HepG2 (cell line): ENCODE measurements around the gene INHA. TPM values are rescaled to one million over a fixed set of nuclear protein-coding genes. Genes with fewer than 3 reads are reported as not detected.

Experiments used
- ADNP ChIP-seq: sonication (generic); formaldehyde crosslinking; IDR thresholded peaks from 2 replicates; pipeline ENCODE4 v1.4.0; 2020; ENCODE audit warnings: missing genetic modification reagents
- ATF1 ChIP-seq: IDR thresholded peaks from 2 replicates; pipeline ENCODE4 v1.6.1; 2016; ENCODE audit warnings: mild to moderate bottlenecking, control low read depth
- ATRX ChIP-seq: sonication (generic); formaldehyde crosslinking; IDR thresholded peaks from 2 replicates; pipeline ENCODE4 v1.4.0; 2020; ENCODE audit warnings: missing genetic modification reagents, borderline replicate concordance
- FLYWCH1 ChIP-seq: sonication (generic); formaldehyde crosslinking; IDR thresholded peaks from 2 replicates; pipeline ENCODE4 v1.8.1; 2023; ENCODE audit warnings: mild to moderate bottlenecking, missing genetic modification reagents
- GMEB1 ChIP-seq: sonication (generic); formaldehyde crosslinking; IDR thresholded peaks from 2 replicates; pipeline ENCODE4 v1.5.1; 2020; ENCODE audit warnings: missing genetic modification reagents, mild to moderate bottlenecking, borderline replicate concordance
- GPN1 ChIP-seq: sonication (generic); formaldehyde crosslinking; IDR thresholded peaks from 2 replicates; pipeline ENCODE4 v1.5.1; 2020; ENCODE audit warnings: missing genetic modification reagents, borderline replicate concordance
- HNF4G ChIP-seq, 2 experiments: sonication (generic) in 1 of 2; formaldehyde crosslinking in 1 of 2; IDR thresholded peaks; 2 replicates each; pipeline versions ENCODE4 v1.4.0 to v1.6.1; 2011 to 2020; ENCODE audit warnings: borderline replicate concordance in 2 of 2, low read depth in 2 of 2, mild to moderate bottlenecking in 2 of 2, low read length in 1 of 2, missing genetic modification reagents in 1 of 2, moderate library complexity in 1 of 2
- KDM3A ChIP-seq: IDR thresholded peaks from 2 replicates; pipeline ENCODE4 v1.6.1; 2018; ENCODE audit warnings: low read depth, missing compliant biosample characterization
- KDM5A ChIP-seq: fragments of 200-600 bp; sonication (generic); IDR thresholded peaks from 2 replicates; pipeline ENCODE4 v1.7.0; 2018; ENCODE audit warnings: antibody characterized with exemption, mild to moderate bottlenecking, low read length, borderline replicate concordance
- MED1 ChIP-seq: sonication (generic); formaldehyde crosslinking; IDR thresholded peaks from 2 replicates; pipeline ENCODE4 v1.4.0; 2020; ENCODE audit warnings: missing genetic modification reagents
- PLRG1 ChIP-seq: fragments of 450-650 bp; conservative IDR thresholded peaks from 2 replicates; pipeline ENCODE4 v1.6.1; 2016
- POLR2A ChIP-seq, 2 experiments: IDR thresholded peaks; 2 replicates each; pipeline ENCODE4 v1.6.1; 2011; ENCODE audit warnings: low read depth in 2 of 2, low read length in 2 of 2, mild to moderate bottlenecking in 1 of 2, moderate library complexity in 1 of 2; ENCODE audit not compliant: insufficient read depth in 1 of 2
- SALL2 ChIP-seq: sonication (generic); formaldehyde crosslinking; IDR thresholded peaks from 2 replicates; pipeline ENCODE4 v1.8.1; 2023; ENCODE audit warnings: mild to moderate bottlenecking, missing genetic modification reagents, inconsistent platforms
- ZBTB7B ChIP-seq: sonication (generic); formaldehyde crosslinking; IDR thresholded peaks from 2 replicates; pipeline ENCODE4 v1.4.0; 2020; ENCODE audit warnings: missing genetic modification reagents
- ZNF513 ChIP-seq: sonication (generic); formaldehyde crosslinking; conservative IDR thresholded peaks from 2 replicates; pipeline ENCODE4 v1.5.0; 2020; ENCODE audit warnings: missing genetic modification reagents
- ZNF703 ChIP-seq: sonication (generic); formaldehyde crosslinking; IDR thresholded peaks from 2 replicates; pipeline ENCODE4 v1.5.1; 2020; ENCODE audit warnings: missing genetic modification reagents, mild to moderate bottlenecking, moderate library complexity, borderline replicate concordance
- polyA plus RNA-seq, 8 experiments: library from polyadenylated mRNA; depleted of rRNA in 3 of 8; stranded (reverse) in 7 of 8; unstranded in 1 of 8; fragments of >200 nt; fragmentation: Illumina TruSeq in 4 of 8; extraction: Trizol in 4 of 8; gene quantifications; 2 replicates each; pipeline versions ENCODE4 v1.2.1 to v1.2.3, GENCODE V29; 2011 to 2016; ENCODE audit warnings: low read depth in 4 of 8, missing spikeins in 1 of 8, mixed read lengths in 1 of 8; ENCODE audit not compliant: insufficient read depth in 1 of 8
- total RNA-seq, 5 experiments: library from RNA; depleted of rRNA; stranded (reverse); fragments of >200 nt; fragmentation: Illumina TruSeq; extraction: Trizol; gene quantifications; 2 replicates each; pipeline ENCODE4 v1.2.3, GENCODE V29; 2016; ENCODE audit warnings: low read depth in 1 of 5
- TF ChIP-seq, protein P1 (sequence below): sonication (generic); formaldehyde crosslinking; conservative IDR thresholded peaks from 2 replicates; pipeline ENCODE4 v1.4.0; 2020; ENCODE audit warnings: mild to moderate bottlenecking, missing genetic modification reagents, moderate library complexity
- TF ChIP-seq, protein P2 (sequence below): sonication (generic); formaldehyde crosslinking; IDR thresholded peaks from 2 replicates; pipeline ENCODE4 v1.4.0; 2020; ENCODE audit warnings: missing genetic modification reagents, mild to moderate bottlenecking, borderline replicate concordance

The INHA gene
- total and polyA plus RNA-seq, 2 of the 13 experiments (the other 11 are each of a cell fraction or from before 2014, with no cell fraction given) = 4.1 to 15.2 TPM

GRCh38 chr2:219570194-219570923 lies 1.8 kb upstream of the INHA start (continued):
- 0 out of 2 replicates have a peak, but pooled peaks have one; percentile 21 for TF ChIP-seq KDM3A
- no peak for TF ChIP-seq FLYWCH1 (CRISPR knock-in tag)
- TF ChIP-seq PLRG1 = no peak
- TF ChIP-seq SALL2 (CRISPR knock-in tag) = no peak; the same call in 1 of the 2 replicates
- TF ChIP-seq, protein P1, sequence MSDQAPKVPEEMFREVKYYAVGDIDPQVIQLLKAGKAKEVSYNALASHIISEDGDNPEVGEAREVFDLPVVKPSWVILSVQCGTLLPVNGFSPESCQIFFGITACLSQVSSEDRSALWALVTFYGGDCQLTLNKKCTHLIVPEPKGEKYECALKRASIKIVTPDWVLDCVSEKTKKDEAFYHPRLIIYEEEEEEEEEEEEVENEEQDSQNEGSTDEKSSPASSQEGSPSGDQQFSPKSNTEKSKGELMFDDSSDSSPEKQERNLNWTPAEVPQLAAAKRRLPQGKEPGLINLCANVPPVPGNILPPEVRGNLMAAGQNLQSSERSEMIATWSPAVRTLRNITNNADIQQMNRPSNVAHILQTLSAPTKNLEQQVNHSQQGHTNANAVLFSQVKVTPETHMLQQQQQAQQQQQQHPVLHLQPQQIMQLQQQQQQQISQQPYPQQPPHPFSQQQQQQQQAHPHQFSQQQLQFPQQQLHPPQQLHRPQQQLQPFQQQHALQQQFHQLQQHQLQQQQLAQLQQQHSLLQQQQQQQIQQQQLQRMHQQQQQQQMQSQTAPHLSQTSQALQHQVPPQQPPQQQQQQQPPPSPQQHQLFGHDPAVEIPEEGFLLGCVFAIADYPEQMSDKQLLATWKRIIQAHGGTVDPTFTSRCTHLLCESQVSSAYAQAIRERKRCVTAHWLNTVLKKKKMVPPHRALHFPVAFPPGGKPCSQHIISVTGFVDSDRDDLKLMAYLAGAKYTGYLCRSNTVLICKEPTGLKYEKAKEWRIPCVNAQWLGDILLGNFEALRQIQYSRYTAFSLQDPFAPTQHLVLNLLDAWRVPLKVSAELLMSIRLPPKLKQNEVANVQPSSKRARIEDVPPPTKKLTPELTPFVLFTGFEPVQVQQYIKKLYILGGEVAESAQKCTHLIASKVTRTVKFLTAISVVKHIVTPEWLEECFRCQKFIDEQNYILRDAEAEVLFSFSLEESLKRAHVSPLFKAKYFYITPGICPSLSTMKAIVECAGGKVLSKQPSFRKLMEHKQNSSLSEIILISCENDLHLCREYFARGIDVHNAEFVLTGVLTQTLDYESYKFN (CRISPR knock-in tag) = no peak
- TF ChIP-seq POLR2A (IDR thresholded peaks at IDR 0.05; ENCODE audit: insufficient read depth in 1 of 2, low read depth in 2 of 2, low read length in 2 of 2) = peak in 1 of 2 experiments; percentile 62; a peak in 2 of 4 replicates
- TF ChIP-seq ZNF513 (CRISPR knock-in tag) = no peak
- peak; percentile 14; the same call in 1 of the 2 replicates for TF ChIP-seq GMEB1 (CRISPR knock-in tag)
- TF ChIP-seq, protein P2, sequence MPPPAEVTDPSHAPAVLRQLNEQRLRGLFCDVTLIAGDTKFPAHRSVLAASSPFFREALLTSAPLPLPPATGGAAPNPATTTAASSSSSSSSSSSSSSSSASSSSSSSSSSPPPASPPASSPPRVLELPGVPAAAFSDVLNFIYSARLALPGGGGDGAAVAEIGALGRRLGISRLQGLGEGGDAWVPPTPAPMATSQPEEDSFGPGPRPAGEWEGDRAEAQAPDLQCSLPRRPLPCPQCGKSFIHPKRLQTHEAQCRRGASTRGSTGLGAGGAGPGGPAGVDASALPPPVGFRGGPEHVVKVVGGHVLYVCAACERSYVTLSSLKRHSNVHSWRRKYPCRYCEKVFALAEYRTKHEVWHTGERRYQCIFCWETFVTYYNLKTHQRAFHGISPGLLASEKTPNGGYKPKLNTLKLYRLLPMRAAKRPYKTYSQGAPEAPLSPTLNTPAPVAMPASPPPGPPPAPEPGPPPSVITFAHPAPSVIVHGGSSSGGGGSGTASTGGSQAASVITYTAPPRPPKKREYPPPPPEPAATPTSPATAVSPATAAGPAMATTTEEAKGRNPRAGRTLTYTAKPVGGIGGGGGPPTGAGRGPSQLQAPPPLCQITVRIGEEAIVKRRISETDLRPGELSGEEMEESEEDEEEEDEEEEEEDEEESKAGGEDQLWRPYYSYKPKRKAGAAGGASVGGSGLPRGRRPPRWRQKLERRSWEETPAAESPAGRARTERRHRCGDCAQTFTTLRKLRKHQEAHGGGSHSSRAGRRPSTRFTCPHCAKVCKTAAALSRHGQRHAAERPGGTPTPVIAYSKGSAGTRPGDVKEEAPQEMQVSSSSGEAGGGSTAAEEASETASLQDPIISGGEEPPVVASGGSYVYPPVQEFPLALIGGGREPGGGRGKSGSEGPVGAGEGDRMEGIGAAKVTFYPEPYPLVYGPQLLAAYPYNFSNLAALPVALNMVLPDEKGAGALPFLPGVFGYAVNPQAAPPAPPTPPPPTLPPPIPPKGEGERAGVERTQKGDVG (CRISPR knock-in tag) = peak; percentile 86
- TF ChIP-seq GPN1 = no peak
- no peak for TF ChIP-seq ATF1 (CRISPR knock-in tag)
- TF ChIP-seq ZBTB7B (CRISPR knock-in tag) = no peak
- no peak for TF ChIP-seq HNF4G (IDR thresholded peaks at IDR 0.05; ENCODE audit: borderline replicate concordance, low read depth, low read length)
- peak; percentile 73 for TF ChIP-seq HNF4G (CRISPR knock-in tag; IDR thresholded peaks at IDR 0.05; ENCODE audit: borderline replicate concordance, low read depth)
- no peak for TF ChIP-seq ZNF703 (CRISPR knock-in tag)
- peak; percentile 44; the same call in 1 of the 2 replicates for TF ChIP-seq MED1 (CRISPR knock-in tag)
- no peak for TF ChIP-seq KDM5A
- no peak for TF ChIP-seq ADNP (CRISPR knock-in tag)
- TF ChIP-seq ATRX = no peak
